ENCODE measurements around the gene FGGY. TPM values are rescaled to one million over a fixed set of nuclear protein-coding genes. Genes with fewer than 3 reads are reported as not detected.

Gene FGGY
- total RNA-seq, 1 donor = 24.6 TPM

- Histone ChIP-seq H4K20me1 (ENCODE audit: insufficient read depth, low read length) (no peaks in the 10 kb centered on the region), H3K36me3 (ENCODE audit: insufficient read depth, low read length) (no peaks in the 10 kb centered on the region), H3K27me3 (ENCODE audit: insufficient read depth, low read length) (no peaks in the 10 kb centered on the region), H3K4me1 (ENCODE audit: insufficient read depth, low read length) (peaks cover 36% of the 10 kb centered on the region), H2AFZ (ENCODE audit: low read length) (no peak overlapping the region), H3K4me3 (ENCODE audit: insufficient read depth, low read length) (no peak overlapping the region), H3K27ac (ENCODE audit: low read depth, low read length) (peak overlapping the region; percentile 75), H3K4me2 (ENCODE audit: insufficient read depth, low read length) (no peak overlapping the region), H3K9me3 (ENCODE audit: low read depth, low read length) (no peaks in the 10 kb centered on the region), H3K79me2 (ENCODE audit: insufficient read depth, low read length) (no peaks in the 10 kb centered on the region)
- no peak for TF ChIP-seq CTCF (IDR thresholded peaks at IDR 0.05; ENCODE audit: extremely low read depth, low read depth, low read length)
- no peak for DNase-seq (ENCODE audit: insufficient read length, low spot score, missing footprints)
Measured at GRCh38 chr1:59445040-59445439, 148.1 kb downstream of the FGGY start.

- no peaks in the 10 kb centered on the region for H4K20me1 ChIP-seq (ENCODE audit: insufficient read depth, low read length)
- H3K27me3 ChIP-seq (ENCODE audit: insufficient read depth, low read length) = no peaks in the 10 kb centered on the region
- peaks cover 36% of the 10 kb centered on the region for H3K4me1 ChIP-seq (ENCODE audit: insufficient read depth, low read length)
- H3K79me2 ChIP-seq (ENCODE audit: insufficient read depth, low read length) = no peaks in the 10 kb centered on the region
- peak; percentile 80 for DNase-seq (ENCODE audit: insufficient read length, low spot score, missing footprints)
- no peak for TF ChIP-seq CTCF (IDR thresholded peaks at IDR 0.05; ENCODE audit: extremely low read depth, low read depth, low read length)
- no peaks in the 10 kb centered on the region for H3K9me3 ChIP-seq (ENCODE audit: low read depth, low read length)
- H3K36me3 ChIP-seq (ENCODE audit: insufficient read depth, low read length) = no peaks in the 10 kb centered on the region
- H3K4me3 ChIP-seq (ENCODE audit: insufficient read depth, low read length) = no peak overlapping the region
- no peak overlapping the region for H3K4me2 ChIP-seq (ENCODE audit: insufficient read depth, low read length)
- peak overlapping the region; percentile 75 for H3K27ac ChIP-seq (ENCODE audit: low read depth, low read length)
- peak overlapping the region; percentile 58 for H2AFZ ChIP-seq (ENCODE audit: low read length)
Measured at GRCh38 chr1:59446257-59446901, 149.5 kb downstream of the FGGY start.

GRCh38 chr1:59452026-59452425 lies 155.1 kb downstream of the FGGY start:
- Histone ChIP-seq H3K4me1 (ENCODE audit: insufficient read depth, low read length) (peaks cover 20% of the 10 kb centered on the region), H3K4me2 (ENCODE audit: insufficient read depth, low read length) (no peak overlapping the region), H3K4me3 (ENCODE audit: insufficient read depth, low read length) (no peak overlapping the region), H3K9me3 (ENCODE audit: low read depth, low read length) (no peaks in the 10 kb centered on the region), H2AFZ (ENCODE audit: low read length) (no peak overlapping the region), H3K27ac (ENCODE audit: low read depth, low read length) (no peak overlapping the region), H3K27me3 (ENCODE audit: insufficient read depth, low read length) (no peaks in the 10 kb centered on the region), H3K36me3 (ENCODE audit: insufficient read depth, low read length) (no peaks in the 10 kb centered on the region), H4K20me1 (ENCODE audit: insufficient read depth, low read length) (no peaks in the 10 kb centered on the region), H3K79me2 (ENCODE audit: insufficient read depth, low read length) (no peaks in the 10 kb centered on the region)
- no peak for DNase-seq (ENCODE audit: insufficient read length, low spot score, missing footprints)
- no peak for TF ChIP-seq CTCF (IDR thresholded peaks at IDR 0.05; ENCODE audit: extremely low read depth, low read depth, low read length)

GRCh38 chr1:59452559-59452958 lies 155.7 kb downstream of the FGGY start:
- Histone ChIP-seq H2AFZ (ENCODE audit: low read length) (no peak overlapping the region), H3K4me1 (ENCODE audit: insufficient read depth, low read length) (peaks cover 19% of the 10 kb centered on the region), H3K4me2 (ENCODE audit: insufficient read depth, low read length) (no peak overlapping the region), H3K79me2 (ENCODE audit: insufficient read depth, low read length) (no peaks in the 10 kb centered on the region), H3K27ac (ENCODE audit: low read depth, low read length) (no peak overlapping the region), H3K4me3 (ENCODE audit: insufficient read depth, low read length) (no peak overlapping the region), H3K9me3 (ENCODE audit: low read depth, low read length) (no peaks in the 10 kb centered on the region), H3K36me3 (ENCODE audit: insufficient read depth, low read length) (no peaks in the 10 kb centered on the region), H4K20me1 (ENCODE audit: insufficient read depth, low read length) (no peaks in the 10 kb centered on the region), H3K27me3 (ENCODE audit: insufficient read depth, low read length) (no peaks in the 10 kb centered on the region)
- TF ChIP-seq CTCF (IDR thresholded peaks at IDR 0.05; ENCODE audit: extremely low read depth, low read depth, low read length) = no peak
- DNase-seq (ENCODE audit: insufficient read length, low spot score, missing footprints) = no peak

Data from osteoblast (primary cell).